Measurements from ENCODE around the gene ELP5. TPM values are rescaled to one million over a fixed set of nuclear protein-coding genes. Genes with fewer than 3 reads are reported as not detected.

Gene ELP5
- polyA plus RNA-seq, 3 donors = 36.1 to 49.5 (median 44.1) TPM

DNA sequence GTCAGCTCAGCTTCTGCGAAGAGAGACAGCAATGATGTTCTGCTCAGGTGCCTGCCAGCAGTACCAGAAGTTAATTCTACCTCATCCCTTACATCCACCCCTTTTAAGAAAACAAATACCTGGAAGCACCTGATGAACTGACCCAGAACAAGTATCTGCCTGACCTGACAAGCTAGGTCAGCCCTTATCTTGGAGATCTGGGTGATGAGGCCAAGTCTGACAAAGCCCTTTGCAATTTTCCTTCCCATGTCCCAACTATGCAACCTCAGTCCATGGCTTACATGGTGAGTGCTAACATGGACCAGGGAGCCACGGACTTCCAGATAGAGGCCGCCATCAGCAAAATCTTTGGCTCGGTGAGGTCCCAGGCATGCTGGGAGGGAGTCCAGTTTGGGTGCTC, 28.6 kb upstream of the ELP5 start:
- Mint-ChIP-seq H3K4me1 (peaks cover 32% of the 10 kb centered on the region), H3K36me3 (peaks cover 59 to 70% of the 10 kb centered on the region in 2 donors), H3K4me3 (no peak overlapping the region), H3K27me3 (ENCODE audit: low read depth in 3 of 3) (peaks cover 0 to 2% (median 2%) of the 10 kb centered on the region in 3 donors), H3K9me3 (peaks cover 0 to 2% (median 0%) of the 10 kb centered on the region in 7 donors), H3K27ac (peak overlapping the region in 1 of 7 donors; percentile 46)
- TF ChIP-seq, protein P1, sequence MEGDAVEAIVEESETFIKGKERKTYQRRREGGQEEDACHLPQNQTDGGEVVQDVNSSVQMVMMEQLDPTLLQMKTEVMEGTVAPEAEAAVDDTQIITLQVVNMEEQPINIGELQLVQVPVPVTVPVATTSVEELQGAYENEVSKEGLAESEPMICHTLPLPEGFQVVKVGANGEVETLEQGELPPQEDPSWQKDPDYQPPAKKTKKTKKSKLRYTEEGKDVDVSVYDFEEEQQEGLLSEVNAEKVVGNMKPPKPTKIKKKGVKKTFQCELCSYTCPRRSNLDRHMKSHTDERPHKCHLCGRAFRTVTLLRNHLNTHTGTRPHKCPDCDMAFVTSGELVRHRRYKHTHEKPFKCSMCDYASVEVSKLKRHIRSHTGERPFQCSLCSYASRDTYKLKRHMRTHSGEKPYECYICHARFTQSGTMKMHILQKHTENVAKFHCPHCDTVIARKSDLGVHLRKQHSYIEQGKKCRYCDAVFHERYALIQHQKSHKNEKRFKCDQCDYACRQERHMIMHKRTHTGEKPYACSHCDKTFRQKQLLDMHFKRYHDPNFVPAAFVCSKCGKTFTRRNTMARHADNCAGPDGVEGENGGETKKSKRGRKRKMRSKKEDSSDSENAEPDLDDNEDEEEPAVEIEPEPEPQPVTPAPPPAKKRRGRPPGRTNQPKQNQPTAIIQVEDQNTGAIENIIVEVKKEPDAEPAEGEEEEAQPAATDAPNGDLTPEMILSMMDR (IDR thresholded peaks at IDR 0.05) = no peak
- Histone ChIP-seq H3K4me2 (replicated peaks; ENCODE audit: extremely low read depth, low read length, poor library complexity, severe bottlenecking) (no peak overlapping the region), H2AFZ (ENCODE audit: insufficient read depth, low read depth, low read length, poor library complexity, severe bottlenecking) (no peak overlapping the region), H3K4me1 (ENCODE audit: control insufficient read depth in 1 of 2, insufficient read depth in 2 of 2, low read length in 2 of 2) (peaks cover 27 to 34% of the 10 kb centered on the region in 2 donors), H3K27me3 (ENCODE audit: control insufficient read depth in 2 of 2, insufficient read depth in 2 of 2, low read length in 2 of 2) (no peaks in the 10 kb centered on the region), H4K20me1 (ENCODE audit: insufficient read depth, low read length) (peaks cover 18% of the 10 kb centered on the region), H3K4me3 (replicated peaks in 1 of 3; ENCODE audit: low read depth in 2 of 3, low read length in 3 of 3) (no peak overlapping the region), H3K27ac (ENCODE audit: low read depth in 1 of 2, low read length in 2 of 2) (no peak overlapping the region), H3K9me3 (replicated peaks in 1 of 2; ENCODE audit: control insufficient read depth in 1 of 2, insufficient read depth in 1 of 2, low read length in 2 of 2) (no peaks in the 10 kb centered on the region), H3K36me3 (replicated peaks in 1 of 2; ENCODE audit: control insufficient read depth in 1 of 2, insufficient read depth in 2 of 2, low read length in 2 of 2) (peaks cover 48 to 70% of the 10 kb centered on the region in 2 donors), H3K9ac (ENCODE audit: insufficient read depth, low read length, poor library complexity, severe bottlenecking) (no peak overlapping the region), H3K79me2 (ENCODE audit: insufficient read depth, low read length) (peaks cover 21% of the 10 kb centered on the region)
- 92% methylated on average over 2 of the region's 4 CpGs for WGBS (ENCODE audit: insufficient coverage)
- no peak for DNase-seq
- intact Hi-C loops (cut with micrococcal nuclease) = loop anchor here (5.0 kb wide), 1 partner anchor 74 kb away; no protein-coding TSS in a partner anchor

DNA sequence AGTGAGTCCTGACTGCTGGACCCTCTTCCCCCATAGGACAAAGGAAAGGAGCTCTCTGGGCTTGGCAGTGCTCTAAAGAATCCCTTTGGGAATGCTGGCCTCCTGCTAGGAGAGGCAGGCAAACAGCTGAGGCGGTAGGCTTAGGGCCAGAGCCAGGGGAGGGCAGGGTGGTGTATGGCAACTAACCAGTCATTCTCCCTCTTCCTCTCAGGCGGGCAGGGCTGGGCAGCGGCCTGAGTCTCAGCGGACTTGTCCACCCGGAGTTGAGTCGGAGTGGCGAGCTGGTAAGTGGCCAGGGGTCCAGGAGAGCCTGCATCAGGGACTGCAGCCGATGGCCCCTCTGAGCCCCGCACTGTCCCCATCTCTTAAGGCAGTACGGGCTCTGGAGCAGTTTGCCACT, 27.9 kb upstream of the ELP5 start:
- H3K4me3 Mint-ChIP-seq = no peak overlapping the region
- Histone ChIP-seq H3K79me2 (ENCODE audit: insufficient read depth, low read length) (peaks cover 21% of the 10 kb centered on the region), H3K27me3 (ENCODE audit: control insufficient read depth in 2 of 2, insufficient read depth in 2 of 2, low read length in 2 of 2) (no peaks in the 10 kb centered on the region), H4K20me1 (ENCODE audit: insufficient read depth, low read length) (peaks cover 18% of the 10 kb centered on the region), H3K36me3 (replicated peaks in 1 of 2; ENCODE audit: control insufficient read depth in 1 of 2, insufficient read depth in 2 of 2, low read length in 2 of 2) (peaks cover 52 to 78% of the 10 kb centered on the region in 2 donors), H3K4me2 (replicated peaks; ENCODE audit: extremely low read depth, low read length, poor library complexity, severe bottlenecking) (no peak overlapping the region), H3K27ac (ENCODE audit: low read depth in 1 of 2, low read length in 2 of 2) (no peak overlapping the region), H3K9ac (ENCODE audit: insufficient read depth, low read length, poor library complexity, severe bottlenecking) (no peak overlapping the region), H2AFZ (ENCODE audit: insufficient read depth, low read depth, low read length, poor library complexity, severe bottlenecking) (no peak overlapping the region), H3K4me3 (replicated peaks in 1 of 3; ENCODE audit: low read depth in 2 of 3, low read length in 3 of 3) (no peak overlapping the region), H3K9me3 (replicated peaks in 1 of 2; ENCODE audit: control insufficient read depth in 1 of 2, insufficient read depth in 1 of 2, low read length in 2 of 2) (no peaks in the 10 kb centered on the region), H3K4me1 (ENCODE audit: control insufficient read depth in 1 of 2, insufficient read depth in 2 of 2, low read length in 2 of 2) (peaks cover 19 to 27% of the 10 kb centered on the region in 2 donors)
- peaks cover 66 to 78% of the 10 kb centered on the region in 2 donors for H3K36me3 Mint-ChIP-seq
- DNase-seq = no peak
- H3K27ac Mint-ChIP-seq = peak overlapping the region in 1 of 7 donors; percentile 46
- TF ChIP-seq, protein P1 (IDR thresholded peaks at IDR 0.05) = no peak
- WGBS (ENCODE audit: insufficient coverage) = 96% methylated on average over 8 of the region's 10 CpGs
- intact Hi-C loops (cut with micrococcal nuclease) = loop anchor here (5.0 kb wide), 1 partner anchor 73 kb away; no protein-coding TSS in a partner anchor
- H3K4me1 Mint-ChIP-seq = peaks cover 25% of the 10 kb centered on the region
- peaks cover 0 to 2% (median 0%) of the 10 kb centered on the region in 7 donors for H3K9me3 Mint-ChIP-seq
- H3K27me3 Mint-ChIP-seq (ENCODE audit: low read depth in 3 of 3) = peaks cover 0 to 2% (median 2%) of the 10 kb centered on the region in 3 donors
